NCI-H2196 treated with DMSO at 0.1 percent for 48 hours (cell line): ENCODE data around the gene NUP210.
"Not testable (repeated sequence)": the region's sequence is repeated elsewhere in the genome, so short reads cannot be mapped to it uniquely, and the experiment has no call there.

Experiments used
- DNase-seq: peaks from one replicate; lab custom pipeline; 2025; ENCODE audit not compliant: unreplicated experiment; lab: John Stamatoyannopoulos, UW

Gene NUP210

DNA sequence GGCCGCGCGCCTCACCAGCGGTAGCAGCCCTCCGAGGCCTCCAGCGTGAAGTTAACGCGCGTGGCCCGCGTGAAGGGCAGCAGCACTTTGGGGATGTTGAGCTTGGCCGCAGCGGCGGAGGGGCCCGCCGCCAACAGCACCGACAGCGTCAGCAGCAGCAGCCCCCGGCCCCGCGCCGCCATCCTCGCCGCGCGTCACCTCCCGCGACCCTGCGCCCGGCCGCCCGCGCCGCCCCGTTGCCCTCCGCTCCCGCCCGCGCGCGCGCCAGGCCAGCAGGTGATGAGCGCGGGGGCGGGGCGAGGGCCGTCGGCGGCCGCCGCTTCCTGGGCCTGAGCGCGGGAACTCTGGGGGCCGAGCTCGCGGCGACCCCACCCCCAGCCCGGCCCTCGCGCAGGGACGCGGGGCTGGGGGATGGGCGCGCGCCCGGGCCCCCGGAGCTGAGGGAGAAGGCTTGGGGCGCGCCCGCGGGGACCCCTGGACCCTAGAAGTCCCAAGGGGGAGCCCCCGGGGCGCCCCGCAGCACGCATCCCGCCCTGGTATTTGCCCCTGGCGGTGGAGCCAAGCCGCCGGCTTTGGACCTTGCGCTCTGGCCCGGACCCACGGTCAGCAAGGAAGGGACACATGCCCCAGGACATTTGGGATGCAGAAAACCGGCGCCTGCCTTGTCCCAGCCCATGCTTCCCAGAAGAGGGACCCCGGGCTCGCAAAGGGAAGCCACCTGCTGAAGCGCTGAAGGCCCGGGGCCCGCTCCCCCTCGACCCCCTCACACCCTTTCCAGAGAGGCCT lies at the start of gene NUP210:
TSS of gene NUP210 (minus strand) at position 278 of the 786 bp plus-strand sequence. CDS start at position 182, 96 bp downstream.
- DNase-seq, result peak; percentile 46

- DNase-seq, result no peak
Measured at GRCh38 chr3:13466781-13467180, 46.7 kb upstream of the NUP210 start.

GRCh38 chr3:13465236-13465873 lies 45.2 kb upstream of the NUP210 start:
- DNase-seq, result no peak

GRCh38 chr3:13463618-13464400 lies 43.7 kb upstream of the NUP210 start:
- no peak for DNase-seq

DNA sequence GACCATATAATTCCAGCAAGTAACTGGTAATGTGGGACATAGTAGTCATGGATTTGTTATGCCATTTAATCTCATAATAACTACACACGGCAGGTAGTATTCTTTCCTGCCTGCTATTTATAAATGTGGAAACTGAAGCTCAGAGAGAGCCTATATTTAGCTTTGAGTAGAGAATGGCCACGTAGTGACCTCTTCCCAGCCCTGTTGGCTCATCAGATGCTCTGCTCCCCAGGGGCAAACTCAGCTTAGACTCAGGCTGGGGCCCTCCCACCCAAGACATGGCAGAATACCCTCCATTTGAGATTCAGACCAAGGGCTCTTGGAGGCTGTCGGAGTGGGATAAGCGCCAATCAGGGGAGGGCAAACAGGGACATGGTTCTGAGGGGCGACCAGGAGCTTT lies 42.7 kb upstream of the NUP210 start:
- DNase-seq, result no peak

DNA sequence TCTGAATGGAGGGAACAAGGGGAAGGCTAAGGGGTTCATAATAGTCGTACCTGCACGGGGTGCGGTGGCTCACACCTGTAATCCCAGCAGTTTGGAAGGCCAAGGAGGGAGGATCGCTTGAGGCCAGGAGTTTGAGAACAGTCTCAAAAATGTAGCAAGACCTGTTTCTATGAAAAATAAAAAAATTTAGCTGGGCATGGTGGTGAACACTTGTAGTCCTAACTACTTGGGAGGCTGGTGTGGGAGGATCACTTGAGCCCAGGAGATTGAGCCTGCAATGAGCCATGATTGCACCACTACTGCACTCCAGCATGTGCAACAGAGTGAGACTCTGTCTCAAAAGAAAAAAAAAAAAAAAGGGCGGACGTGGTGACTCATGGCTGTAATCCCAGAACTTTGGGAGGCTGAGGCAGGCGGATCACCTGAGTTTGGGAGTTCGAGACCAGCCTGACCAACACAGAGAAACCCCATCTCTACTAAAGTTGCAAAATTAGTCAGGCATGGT lies 42.1 kb upstream of the NUP210 start:
- no peak for DNase-seq

DNA sequence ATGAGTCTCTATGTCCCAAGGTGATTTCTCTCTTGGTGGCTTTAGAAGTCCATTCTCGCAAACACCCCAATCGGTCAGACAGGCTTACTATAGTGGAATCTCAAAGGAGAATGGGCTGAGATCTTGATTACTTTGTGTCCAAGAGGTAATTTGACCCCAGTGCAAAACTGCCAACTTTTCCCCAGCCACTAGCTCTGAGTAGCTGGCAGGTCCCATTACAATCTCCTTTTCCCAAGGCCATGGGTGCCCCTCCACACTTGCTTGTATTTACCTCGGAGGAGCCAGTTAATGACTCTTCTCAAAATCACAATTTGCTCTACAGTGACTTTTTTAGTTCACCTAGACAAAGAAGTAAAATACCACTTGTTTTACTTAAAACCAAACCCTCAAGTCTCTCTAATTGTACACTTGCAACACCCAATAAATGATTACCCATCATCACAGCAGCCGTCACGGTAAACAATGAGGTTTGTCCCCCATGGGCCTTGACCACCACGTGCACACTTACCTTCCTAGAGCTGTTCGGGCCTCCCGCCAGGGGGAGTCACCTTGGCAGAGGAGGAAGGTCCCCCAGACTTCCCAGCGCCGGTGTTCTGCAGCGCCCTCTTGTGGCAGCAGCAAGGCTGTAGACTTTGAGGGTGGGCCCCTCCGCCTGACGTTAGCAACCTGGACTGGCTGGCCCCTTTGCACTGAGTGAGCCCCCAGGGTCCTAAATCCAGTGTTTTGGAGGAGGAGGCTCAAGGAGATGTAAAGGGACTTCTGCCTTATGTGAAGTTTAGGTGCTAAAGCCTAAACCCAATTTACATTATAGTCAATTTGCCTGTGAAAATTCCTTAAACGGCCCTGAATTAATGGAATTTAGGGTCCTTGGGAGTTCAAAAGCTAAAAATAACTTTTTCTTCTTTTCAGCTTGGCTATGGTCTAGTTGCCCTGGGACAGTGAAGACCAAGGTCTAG lies 41.3 kb upstream of the NUP210 start:
- DNase-seq, result no peak

- no peak for DNase-seq
Measured at GRCh38 chr3:13460341-13460736, 40.2 kb upstream of the NUP210 start.

GRCh38 chr3:13459605-13460340 lies 39.7 kb upstream of the NUP210 start:
- no peak for DNase-seq

DNA sequence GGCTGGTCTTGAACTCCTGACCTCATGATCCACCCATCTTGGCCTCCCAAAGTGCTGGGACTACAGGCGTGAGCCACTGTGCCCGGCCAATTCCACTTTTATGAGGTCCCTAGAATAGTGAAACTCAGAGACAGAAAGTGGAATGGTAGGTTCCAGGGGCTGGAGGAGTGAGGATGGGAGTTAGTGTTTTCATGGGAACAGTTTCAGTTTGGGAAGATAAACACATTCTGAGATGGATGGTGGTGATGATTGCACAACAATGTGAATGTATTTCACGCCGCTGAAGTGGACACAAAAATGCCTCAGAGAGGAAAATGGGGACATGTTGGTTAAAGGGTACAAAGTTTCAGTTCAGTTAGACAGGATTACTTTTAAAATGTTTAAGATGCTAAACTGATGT lies 37.5 kb upstream of the NUP210 start:
- no peak for DNase-seq

GRCh38 chr3:13455644-13456043 lies 35.5 kb upstream of the NUP210 start:
- no peak for DNase-seq

DNA sequence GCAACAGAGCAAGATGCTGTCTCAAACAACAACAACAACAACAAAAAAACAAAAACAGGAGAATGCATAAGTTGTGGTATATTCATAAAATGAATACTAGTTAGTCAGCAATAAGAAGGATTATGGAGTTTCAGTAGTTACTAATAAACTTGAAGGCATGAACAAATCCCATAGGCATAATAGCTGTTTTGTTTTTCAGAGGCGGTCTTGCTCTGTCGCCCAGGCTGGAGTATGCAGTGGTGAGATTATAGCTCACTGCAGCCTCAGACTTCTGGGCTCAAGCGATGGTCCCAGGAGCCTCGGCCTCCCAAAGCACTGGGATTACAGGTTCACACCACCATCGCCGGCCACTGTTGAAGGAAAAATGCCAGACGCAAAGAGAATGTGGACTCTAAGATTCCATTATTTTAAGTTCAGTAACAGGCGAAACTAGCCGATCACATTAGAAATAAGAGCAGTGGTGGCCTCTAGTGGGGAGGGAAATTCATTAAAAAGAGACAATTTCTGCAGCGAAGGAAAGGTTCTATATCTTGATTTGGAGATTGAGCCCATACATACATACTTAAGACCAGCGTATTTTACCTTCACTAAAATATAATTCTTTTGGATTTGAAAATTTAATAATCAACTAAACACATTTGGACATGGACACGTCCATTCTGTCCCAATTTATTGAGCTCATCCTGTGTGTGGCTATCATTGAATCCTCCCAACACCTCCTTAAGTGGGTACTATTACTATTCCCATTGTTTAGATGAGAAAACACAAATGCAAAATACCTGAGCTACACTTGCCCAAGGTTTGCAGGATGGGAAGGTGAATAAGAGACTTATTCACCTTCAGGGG lies 32.6 kb upstream of the NUP210 start:
- peak; percentile 11 for DNase-seq

DNA sequence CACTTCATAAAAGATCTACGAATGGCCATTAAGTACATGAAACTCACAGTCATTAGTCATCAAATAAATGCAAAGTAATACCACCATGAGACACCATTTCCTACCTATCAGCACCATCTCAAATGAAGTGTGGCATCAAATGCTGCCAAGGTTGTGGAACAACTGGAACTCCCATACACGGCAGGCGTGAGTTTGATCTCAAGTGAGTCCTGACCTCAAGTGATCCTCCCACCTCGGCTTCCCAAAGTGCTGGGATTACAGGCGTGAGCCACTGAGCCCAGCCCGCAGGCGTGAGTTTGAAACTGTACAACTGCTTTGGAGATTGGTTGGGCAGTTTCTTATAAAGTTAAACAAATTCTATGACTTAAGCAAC lies 31.2 kb upstream of the NUP210 start:
- no peak for DNase-seq

GRCh38 chr3:13442882-13443281 lies 22.8 kb upstream of the NUP210 start:
- not testable (repeated sequence) for DNase-seq

GRCh38 chr3:13440204-13440817 lies 20.2 kb upstream of the NUP210 start:
- no peak for DNase-seq

- DNase-seq, result not testable (repeated sequence)
Measured at GRCh38 chr3:13436213-13436612, 16.1 kb upstream of the NUP210 start.

DNA sequence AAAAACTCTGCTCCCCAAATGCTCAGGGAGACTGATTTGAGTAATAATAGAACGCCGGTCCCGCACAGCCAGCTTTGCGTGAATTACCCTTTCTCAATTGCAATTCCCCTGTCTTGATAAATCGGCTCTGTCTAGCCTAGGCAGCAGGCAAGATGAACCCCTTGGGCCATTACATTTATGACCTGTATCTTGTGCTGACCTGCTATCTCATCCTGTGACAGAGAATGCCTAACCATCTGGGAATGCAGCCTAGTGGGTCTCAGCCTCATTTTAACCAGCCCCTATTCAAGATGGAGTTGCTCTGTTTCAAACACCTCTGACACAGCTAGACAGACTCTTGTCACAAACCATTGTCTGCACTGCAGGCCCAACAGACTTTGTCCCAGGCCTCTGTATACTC lies 13.8 kb upstream of the NUP210 start:
- no peak for DNase-seq

DNA sequence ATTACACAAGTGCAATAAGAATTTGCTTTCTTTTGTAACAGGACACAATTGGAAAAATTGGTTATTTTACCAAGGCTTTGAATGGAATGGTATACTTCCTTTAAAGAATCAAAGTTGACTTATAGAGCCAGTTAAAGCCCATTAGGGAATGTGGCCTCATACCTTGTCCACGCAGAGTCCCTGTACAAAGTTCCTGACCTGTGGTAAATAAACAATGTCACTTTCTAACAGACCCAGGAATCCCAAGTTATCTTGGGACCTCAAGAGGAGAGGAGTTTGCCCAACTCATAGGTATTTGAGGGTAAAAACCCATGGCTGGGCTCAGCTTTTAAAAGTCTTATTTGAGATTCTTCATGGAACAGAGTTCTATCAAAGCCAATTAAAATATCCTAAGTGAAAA lies 12.0 kb upstream of the NUP210 start:
- no peak for DNase-seq
